Stimulated activated effector memory CD8-positive, alpha-beta T cell treated with anti-CD3 and anti-CD28 coated beads, Interleukin-12 subunit alpha, Interleukin-12 subunit beta, amount 100 ng/mL, for 72 hours (primary cell): ENCODE measurements around the gene PAPSS1.

ENCODE experiments used
- ATAC-seq: fragments of 150-1000 bp; cut with Tn5 transposase; 2 replicates; pipeline ENCODE4 v1.10.0; 2021
- DNase-seq, 2 donors: peaks; one replicate each; pipeline ENCODE4 v3.0.0; 2021 to 2022; ENCODE audit warnings: low spot score in 2 of 2
- H3K27ac Mint-ChIP-seq: one replicate; pipeline ENCODE4 v1.8.0; 2022; ENCODE audit warnings: mild to moderate bottlenecking, mixed read lengths
- H3K36me3 Mint-ChIP-seq: one replicate; pipeline ENCODE4 v1.8.0; 2022; ENCODE audit warnings: mild to moderate bottlenecking, mixed read lengths
- H3K4me1 Mint-ChIP-seq: one replicate; pipeline ENCODE4 v1.8.0; 2022; ENCODE audit warnings: mixed read lengths
- H3K4me3 Mint-ChIP-seq: one replicate; pipeline ENCODE4 v1.8.0; 2022; ENCODE audit warnings: mild to moderate bottlenecking, mixed read lengths
- H3K9me3 Mint-ChIP-seq: one replicate; pipeline ENCODE4 v1.8.0; 2022; ENCODE audit warnings: mixed read lengths

PAPSS1 gene

DNA sequence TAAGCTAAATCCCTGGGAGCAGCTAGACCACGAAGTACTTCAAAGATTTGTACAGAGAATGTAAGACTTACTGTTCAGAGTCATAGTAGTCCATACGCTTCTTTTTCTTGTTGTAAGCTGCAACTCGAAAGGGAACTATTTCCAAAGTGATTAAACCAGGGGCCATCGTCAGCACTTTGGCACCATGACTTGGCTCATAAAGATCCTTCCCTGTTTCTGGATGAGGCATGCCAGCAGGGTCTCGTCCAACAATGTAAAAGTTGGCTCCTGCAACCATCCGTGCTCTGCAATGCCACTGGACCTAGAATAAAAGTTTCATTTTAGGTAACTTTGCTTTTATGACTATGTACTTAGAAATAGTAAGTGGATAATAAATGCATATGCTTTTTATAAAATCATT is 88.5 kb downstream of the PAPSS1 start:
- Mint-ChIP-seq H3K4me1 (no peaks in the 10 kb centered on the region), H3K9me3 (no peaks in the 10 kb centered on the region), H3K27ac (no peak overlapping the region), H3K36me3 (no peaks in the 10 kb centered on the region), H3K4me3 (no peak overlapping the region)
- ATAC-seq (no peak), DNase-seq (no peak)

- no peaks in the 10 kb centered on the region for H3K4me1 Mint-ChIP-seq
- ATAC-seq: no peak
- no peaks in the 10 kb centered on the region for H3K9me3 Mint-ChIP-seq
- no peak overlapping the region for H3K27ac Mint-ChIP-seq
- no peak overlapping the region for H3K4me3 Mint-ChIP-seq
- no peak for DNase-seq
- H3K36me3 Mint-ChIP-seq: no peaks in the 10 kb centered on the region
Measured at GRCh38 chr4:107630185-107630705, 89.8 kb downstream of the PAPSS1 start.

DNA sequence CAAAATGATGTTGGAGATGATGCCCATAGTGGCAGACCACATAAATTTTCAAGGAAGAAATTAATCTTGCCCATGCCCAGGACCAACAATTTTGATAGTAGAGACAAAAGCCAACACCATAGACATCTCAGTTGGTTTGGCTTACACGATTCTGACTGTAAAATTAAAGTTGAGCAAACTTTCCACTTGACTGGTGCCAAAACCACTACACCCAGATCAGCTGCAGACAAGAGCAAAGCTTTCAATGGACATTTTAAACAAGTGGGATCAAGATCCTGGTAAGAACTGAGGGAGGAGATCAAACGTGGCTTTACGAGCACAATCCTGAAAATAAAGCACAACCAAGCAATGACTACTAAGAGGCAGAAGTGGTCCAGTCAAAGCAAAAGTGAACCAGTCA is 90.7 kb downstream of the PAPSS1 start:
- Mint-ChIP-seq H3K4me3 (no peak overlapping the region), H3K9me3 (no peaks in the 10 kb centered on the region), H3K36me3 (no peaks in the 10 kb centered on the region), H3K4me1 (no peaks in the 10 kb centered on the region), H3K27ac (no peak overlapping the region)
- ATAC-seq: no peak
- DNase-seq: no peak

DNA sequence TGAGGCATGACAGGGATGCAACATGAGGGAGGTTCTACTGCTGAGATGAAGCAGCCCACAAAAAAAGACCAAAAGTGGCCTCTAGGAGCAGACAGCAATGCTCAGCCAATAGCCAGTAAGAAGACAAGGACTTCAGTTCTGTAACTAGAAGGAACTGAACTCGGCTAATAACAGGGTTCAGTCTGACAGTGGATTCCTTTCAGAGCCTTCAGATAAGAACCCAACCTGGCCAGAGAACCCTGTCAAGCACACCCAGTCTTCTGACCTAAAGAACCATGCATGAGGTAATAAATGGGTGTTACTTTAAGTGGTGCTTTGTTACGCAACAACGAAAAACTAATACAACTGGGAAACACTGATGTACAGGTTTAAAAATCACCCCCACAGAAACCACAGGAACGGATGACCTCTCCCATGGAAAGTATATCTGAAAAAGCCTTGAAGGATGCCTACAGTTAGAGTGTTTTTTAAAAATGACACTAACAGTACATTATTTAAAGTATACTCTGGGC is 94.6 kb downstream of the PAPSS1 start:
- no peaks in the 10 kb centered on the region for H3K36me3 Mint-ChIP-seq

GRCh38 chr4:107624024-107624423 is 96.0 kb downstream of the PAPSS1 start:
- no peak overlapping the region for H3K27ac Mint-ChIP-seq
- DNase-seq (no peak), ATAC-seq (no peak)
- no peaks in the 10 kb centered on the region for H3K4me1 Mint-ChIP-seq
- no peak overlapping the region for H3K4me3 Mint-ChIP-seq
- H3K36me3 Mint-ChIP-seq: no peaks in the 10 kb centered on the region
- peaks cover 4% of the 10 kb centered on the region for H3K9me3 Mint-ChIP-seq

More for the DNA sequence above, 94.6 kb downstream of the PAPSS1 start:
- ATAC-seq (no peak), DNase-seq (no peak)
- Mint-ChIP-seq H3K9me3 (peaks cover 4% of the 10 kb centered on the region), H3K27ac (no peak overlapping the region), H3K4me3 (no peak overlapping the region), H3K4me1 (no peaks in the 10 kb centered on the region)

- H3K27ac Mint-ChIP-seq: no peak overlapping the region
- no peak overlapping the region for H3K4me3 Mint-ChIP-seq
- H3K4me1 Mint-ChIP-seq: no peaks in the 10 kb centered on the region
- ATAC-seq (no peak), DNase-seq (no peak)
- H3K9me3 Mint-ChIP-seq: peaks cover 4% of the 10 kb centered on the region
- no peaks in the 10 kb centered on the region for H3K36me3 Mint-ChIP-seq
Measured at GRCh38 chr4:107622006-107622405, 98.0 kb downstream of the PAPSS1 start.

- Mint-ChIP-seq H3K27ac (no peak overlapping the region), H3K4me1 (no peaks in the 10 kb centered on the region), H3K9me3 (peaks cover 4% of the 10 kb centered on the region), H3K4me3 (no peak overlapping the region), H3K36me3 (peaks cover 7% of the 10 kb centered on the region)
- ATAC-seq: no peak
- DNase-seq: no peak
Measured at GRCh38 chr4:107619731-107620130, 100.3 kb downstream of the PAPSS1 start.

DNA sequence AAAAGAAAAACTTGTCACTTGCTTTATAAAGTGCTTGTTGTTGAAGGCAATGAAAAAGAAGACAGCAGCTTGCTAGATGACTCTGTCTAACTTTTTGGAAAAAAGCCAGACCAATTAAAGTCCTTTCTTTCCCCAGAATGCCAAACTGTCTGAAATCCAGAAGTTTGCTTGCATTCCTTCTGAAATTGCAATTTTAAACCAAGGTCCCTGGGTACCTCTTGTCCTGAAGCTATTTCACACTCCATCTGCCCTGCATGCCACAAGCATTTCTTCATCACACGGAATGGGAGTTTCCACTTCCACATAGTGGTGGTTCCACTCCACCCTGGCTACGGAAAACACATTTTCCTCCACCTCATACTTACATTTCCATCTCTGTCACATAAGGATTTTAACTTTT is 101.0 kb downstream of the PAPSS1 start:
- DNase-seq (no peak), ATAC-seq (no peak)
- Mint-ChIP-seq H3K36me3 (peaks cover 12% of the 10 kb centered on the region), H3K4me3 (no peak overlapping the region), H3K9me3 (peaks cover 3% of the 10 kb centered on the region), H3K27ac (no peak overlapping the region), H3K4me1 (no peaks in the 10 kb centered on the region)

GRCh38 chr4:107618656-107619055 is 101.4 kb downstream of the PAPSS1 start:
- no peak for ATAC-seq
- Mint-ChIP-seq H3K9me3 (no peaks in the 10 kb centered on the region), H3K4me3 (no peak overlapping the region)

GRCh38 chr4:107616838-107617389 is 103.1 kb downstream of the PAPSS1 start:
- Mint-ChIP-seq H3K4me3 (no peak overlapping the region), H3K4me1 (no peaks in the 10 kb centered on the region), H3K36me3 (peaks cover 12% of the 10 kb centered on the region), H3K9me3 (no peaks in the 10 kb centered on the region), H3K27ac (no peak overlapping the region)
- DNase-seq (no peak), ATAC-seq (peak; percentile 51)

More at GRCh38 chr4:107618656-107619055, 101.4 kb downstream of the PAPSS1 start:
- H3K4me1 Mint-ChIP-seq: no peaks in the 10 kb centered on the region
- DNase-seq: no peak
- peaks cover 12% of the 10 kb centered on the region for H3K36me3 Mint-ChIP-seq
- H3K27ac Mint-ChIP-seq: no peak overlapping the region

GRCh38 chr4:107615809-107616208 is 104.2 kb downstream of the PAPSS1 start:
- DNase-seq (no peak), ATAC-seq (no peak)
- Mint-ChIP-seq H3K4me1 (no peaks in the 10 kb centered on the region), H3K36me3 (peaks cover 12% of the 10 kb centered on the region), H3K27ac (no peak overlapping the region), H3K4me3 (no peak overlapping the region), H3K9me3 (no peaks in the 10 kb centered on the region)

- Mint-ChIP-seq H3K9me3 (no peaks in the 10 kb centered on the region), H3K4me1 (no peaks in the 10 kb centered on the region), H3K36me3 (no peaks in the 10 kb centered on the region), H3K4me3 (no peak overlapping the region), H3K27ac (no peak overlapping the region)
- DNase-seq (no peak), ATAC-seq (no peak)
Measured at GRCh38 chr4:107603430-107603829, 116.6 kb downstream of the PAPSS1 start.

DNA sequence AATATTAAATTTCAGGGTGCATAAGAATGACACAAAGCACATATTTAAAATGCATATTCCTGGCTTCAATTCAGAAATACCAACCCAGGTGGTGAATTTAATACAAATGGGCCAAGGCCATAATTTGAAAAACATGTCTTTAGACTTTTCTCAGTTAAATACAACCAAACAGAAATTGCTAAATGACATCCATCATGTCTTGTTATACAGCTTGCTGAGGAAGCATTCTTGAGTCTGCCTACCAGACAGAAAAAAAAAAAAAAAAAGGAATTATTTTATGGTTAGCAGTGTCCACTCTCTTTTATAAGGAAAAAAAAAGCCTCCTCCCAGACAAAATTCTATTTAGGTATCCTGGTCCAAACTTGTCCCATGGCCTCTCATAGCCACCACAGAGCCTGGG is 119.1 kb downstream of the PAPSS1 start:
- H3K9me3 Mint-ChIP-seq: no peaks in the 10 kb centered on the region
- no peak overlapping the region for H3K4me3 Mint-ChIP-seq
- DNase-seq (no peak), ATAC-seq (no peak)
- H3K27ac Mint-ChIP-seq: no peak overlapping the region
- no peaks in the 10 kb centered on the region for H3K4me1 Mint-ChIP-seq
- H3K36me3 Mint-ChIP-seq: no peaks in the 10 kb centered on the region

DNA sequence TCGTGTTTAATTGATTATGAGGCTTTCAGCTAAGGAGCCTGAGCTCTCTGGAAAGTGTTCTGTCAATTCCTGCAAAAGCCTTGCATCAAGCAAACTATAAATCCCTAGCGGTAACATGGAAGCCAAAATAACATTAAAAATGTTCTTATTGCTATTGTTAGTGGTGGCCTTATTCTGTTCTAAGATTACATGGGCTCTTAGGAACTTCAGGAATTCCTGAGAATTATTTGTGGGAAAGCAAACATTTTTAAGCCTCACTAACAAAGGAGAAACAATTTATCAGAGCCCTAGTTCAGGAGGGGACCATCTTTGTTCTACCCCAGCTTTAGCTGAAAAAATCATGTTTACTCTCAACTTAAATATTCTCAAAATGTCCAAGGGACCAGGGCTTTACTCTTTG is 119.6 kb downstream of the PAPSS1 start:
- no peaks in the 10 kb centered on the region for H3K9me3 Mint-ChIP-seq
- no peaks in the 10 kb centered on the region for H3K4me1 Mint-ChIP-seq
- no peaks in the 10 kb centered on the region for H3K36me3 Mint-ChIP-seq
- no peak for ATAC-seq
- no peak for DNase-seq
- H3K27ac Mint-ChIP-seq: no peak overlapping the region
- H3K4me3 Mint-ChIP-seq: no peak overlapping the region

DNA sequence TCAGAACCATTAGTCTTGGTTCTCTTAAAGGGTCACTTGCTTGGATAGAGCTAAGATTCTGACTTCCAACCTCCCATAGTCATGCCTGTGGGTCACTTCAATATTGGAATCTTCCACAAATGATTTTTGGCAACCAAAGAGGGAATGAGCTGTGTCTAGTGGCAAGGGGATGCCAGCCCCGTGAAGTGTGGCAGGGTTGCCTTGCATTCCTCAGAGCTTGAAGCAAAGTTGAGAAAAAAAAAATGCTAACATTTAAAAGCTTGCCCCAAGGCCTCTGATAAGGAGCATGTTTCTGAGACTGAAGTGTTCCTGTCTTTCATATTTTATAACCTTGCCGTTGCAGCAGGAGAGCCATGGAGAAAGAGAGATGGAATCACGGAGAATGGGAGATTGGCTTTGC is 120.2 kb downstream of the PAPSS1 start:
- Mint-ChIP-seq H3K27ac (no peak overlapping the region), H3K4me1 (no peaks in the 10 kb centered on the region), H3K4me3 (no peak overlapping the region), H3K36me3 (no peaks in the 10 kb centered on the region), H3K9me3 (no peaks in the 10 kb centered on the region)
- no peak for DNase-seq
- ATAC-seq: no peak

DNA sequence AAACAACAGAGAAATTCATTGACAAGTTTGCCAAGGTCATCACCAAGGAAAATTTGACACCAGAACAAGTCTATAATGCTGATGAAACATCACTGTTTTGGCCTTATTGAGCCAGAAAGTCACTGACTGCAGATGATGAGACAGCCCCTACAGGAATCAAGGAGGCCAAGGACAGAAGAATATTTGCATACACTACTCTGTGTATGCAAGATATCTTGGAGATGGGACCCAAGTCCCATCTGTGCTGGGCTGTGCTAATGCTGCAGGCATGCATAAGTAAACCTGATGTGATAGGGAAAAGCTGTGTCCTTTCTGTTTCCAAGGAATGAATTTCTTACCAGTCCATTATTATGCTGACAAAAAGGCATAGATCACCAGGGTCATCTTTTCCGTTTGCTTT is 126.8 kb downstream of the PAPSS1 start:
- Mint-ChIP-seq H3K27ac (no peak overlapping the region), H3K4me3 (no peak overlapping the region), H3K4me1 (no peaks in the 10 kb centered on the region), H3K36me3 (no peaks in the 10 kb centered on the region), H3K9me3 (no peaks in the 10 kb centered on the region)
- DNase-seq (no peak), ATAC-seq (no peak)

DNA sequence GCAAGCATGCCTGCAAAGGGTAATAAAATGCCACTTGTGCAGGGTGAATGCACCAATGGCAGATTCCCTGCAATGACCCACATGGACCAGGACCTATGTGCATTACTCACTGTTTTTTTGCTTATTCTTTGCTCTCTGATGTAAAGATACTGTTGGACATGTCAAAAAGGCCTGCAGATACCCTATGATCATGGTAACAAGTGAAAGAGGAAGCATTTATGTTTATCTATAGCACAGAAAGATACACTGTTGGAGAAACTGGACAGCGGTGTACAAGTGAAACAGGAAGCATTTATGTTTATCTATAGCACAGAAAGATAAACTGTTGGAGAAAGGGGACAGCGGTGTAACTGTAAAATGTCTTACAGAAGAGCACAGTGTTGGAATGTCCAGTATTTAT is 127.5 kb downstream of the PAPSS1 start:
- Mint-ChIP-seq H3K9me3 (no peaks in the 10 kb centered on the region), H3K4me3 (no peak overlapping the region), H3K4me1 (no peaks in the 10 kb centered on the region), H3K36me3 (no peaks in the 10 kb centered on the region), H3K27ac (no peak overlapping the region)
- DNase-seq (no peak), ATAC-seq (no peak)
